ENCODE results near the gene ZMYND19.

DNA sequence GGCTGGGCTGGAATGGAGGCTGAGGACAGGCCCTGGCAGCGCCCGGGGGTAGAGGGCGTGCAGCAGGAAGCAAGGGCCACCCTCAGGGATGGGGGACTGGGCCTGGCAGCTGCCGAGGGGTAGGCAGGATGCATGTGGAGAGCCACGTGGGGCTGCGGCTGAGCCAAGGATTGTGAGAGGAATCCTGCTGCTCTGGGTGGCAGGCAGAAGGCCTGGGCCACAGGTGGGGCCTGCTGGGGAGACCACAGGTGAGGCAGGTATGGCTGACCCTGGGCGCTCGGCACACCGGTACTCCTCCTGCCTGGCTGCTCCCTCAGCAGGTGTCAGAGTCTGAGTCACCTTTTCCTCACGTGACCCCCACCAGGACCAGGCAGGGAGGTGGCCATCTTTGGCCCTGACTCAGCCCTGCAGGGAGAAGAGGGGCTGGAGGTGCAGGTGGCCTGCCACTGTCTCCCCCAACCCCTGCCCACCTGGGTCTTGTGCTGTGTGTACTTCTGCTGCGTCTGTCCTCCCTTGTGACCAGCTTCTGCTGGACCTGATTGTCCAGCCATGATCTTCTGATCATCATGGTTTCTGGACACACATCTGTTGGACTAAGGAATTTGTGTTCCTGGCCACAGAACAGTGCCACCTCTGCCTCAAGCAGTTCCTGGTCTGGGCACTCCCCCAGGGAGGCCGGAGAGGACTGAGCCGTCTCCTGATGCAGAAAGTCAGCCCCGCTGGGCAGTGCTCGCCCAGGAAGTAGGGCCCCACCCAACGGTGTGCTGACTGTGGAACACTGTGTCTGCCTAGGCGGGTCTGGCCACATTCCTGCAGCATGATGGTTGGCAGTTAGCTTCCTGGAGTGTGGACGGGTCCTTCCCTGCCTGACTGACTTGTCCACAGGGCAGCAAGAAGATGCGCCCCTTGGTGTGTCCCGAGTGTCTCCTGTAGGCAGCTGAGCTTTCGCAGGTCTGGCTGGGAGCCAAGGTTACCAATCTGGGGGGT, 21.6 kb upstream of the ZMYND19 start:
- no peak for TF ChIP-seq POLR2A (IDR thresholded peaks at IDR 0.05)
- TF ChIP-seq, protein P1, sequence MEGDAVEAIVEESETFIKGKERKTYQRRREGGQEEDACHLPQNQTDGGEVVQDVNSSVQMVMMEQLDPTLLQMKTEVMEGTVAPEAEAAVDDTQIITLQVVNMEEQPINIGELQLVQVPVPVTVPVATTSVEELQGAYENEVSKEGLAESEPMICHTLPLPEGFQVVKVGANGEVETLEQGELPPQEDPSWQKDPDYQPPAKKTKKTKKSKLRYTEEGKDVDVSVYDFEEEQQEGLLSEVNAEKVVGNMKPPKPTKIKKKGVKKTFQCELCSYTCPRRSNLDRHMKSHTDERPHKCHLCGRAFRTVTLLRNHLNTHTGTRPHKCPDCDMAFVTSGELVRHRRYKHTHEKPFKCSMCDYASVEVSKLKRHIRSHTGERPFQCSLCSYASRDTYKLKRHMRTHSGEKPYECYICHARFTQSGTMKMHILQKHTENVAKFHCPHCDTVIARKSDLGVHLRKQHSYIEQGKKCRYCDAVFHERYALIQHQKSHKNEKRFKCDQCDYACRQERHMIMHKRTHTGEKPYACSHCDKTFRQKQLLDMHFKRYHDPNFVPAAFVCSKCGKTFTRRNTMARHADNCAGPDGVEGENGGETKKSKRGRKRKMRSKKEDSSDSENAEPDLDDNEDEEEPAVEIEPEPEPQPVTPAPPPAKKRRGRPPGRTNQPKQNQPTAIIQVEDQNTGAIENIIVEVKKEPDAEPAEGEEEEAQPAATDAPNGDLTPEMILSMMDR (IDR thresholded peaks at IDR 0.05): no peak
